ENCODE measurements around the gene EPHA10. TPM values are rescaled to one million over a fixed set of nuclear protein-coding genes. Genes with fewer than 3 reads are reported as not detected.

Gene EPHA10
- total and polyA plus RNA-seq, 7 donors: 0.05 TPM; not detected in 6

- TF ChIP-seq, protein P1, sequence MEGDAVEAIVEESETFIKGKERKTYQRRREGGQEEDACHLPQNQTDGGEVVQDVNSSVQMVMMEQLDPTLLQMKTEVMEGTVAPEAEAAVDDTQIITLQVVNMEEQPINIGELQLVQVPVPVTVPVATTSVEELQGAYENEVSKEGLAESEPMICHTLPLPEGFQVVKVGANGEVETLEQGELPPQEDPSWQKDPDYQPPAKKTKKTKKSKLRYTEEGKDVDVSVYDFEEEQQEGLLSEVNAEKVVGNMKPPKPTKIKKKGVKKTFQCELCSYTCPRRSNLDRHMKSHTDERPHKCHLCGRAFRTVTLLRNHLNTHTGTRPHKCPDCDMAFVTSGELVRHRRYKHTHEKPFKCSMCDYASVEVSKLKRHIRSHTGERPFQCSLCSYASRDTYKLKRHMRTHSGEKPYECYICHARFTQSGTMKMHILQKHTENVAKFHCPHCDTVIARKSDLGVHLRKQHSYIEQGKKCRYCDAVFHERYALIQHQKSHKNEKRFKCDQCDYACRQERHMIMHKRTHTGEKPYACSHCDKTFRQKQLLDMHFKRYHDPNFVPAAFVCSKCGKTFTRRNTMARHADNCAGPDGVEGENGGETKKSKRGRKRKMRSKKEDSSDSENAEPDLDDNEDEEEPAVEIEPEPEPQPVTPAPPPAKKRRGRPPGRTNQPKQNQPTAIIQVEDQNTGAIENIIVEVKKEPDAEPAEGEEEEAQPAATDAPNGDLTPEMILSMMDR (IDR thresholded peaks at IDR 0.05): no peak
- Histone ChIP-seq H3K36me3 (ENCODE audit: insufficient read depth in 1 of 2, low read depth in 1 of 2) (peaks cover 0 to 32% of the 10 kb centered on the region in 2 donors), H3K27ac (peak overlapping the region; percentile 93), H3K9me3 (no peaks in the 10 kb centered on the region), H3K4me3 (no peak overlapping the region), H3K4me1 (peaks cover 19% of the 10 kb centered on the region), H3K27me3 (ENCODE audit: insufficient read depth in 3 of 3, low read length in 2 of 3) (no peaks in the 10 kb centered on the region)
- DNase-seq: no peak
- ATAC-seq: no peak
- WGBS, 3 donors: 25 to 33% (median 27%) methylated on average over 2 of the region's 2 CpGs
- intact Hi-C loops (cut with DNase I): loop anchor here (2.0 to 10.0 kb wide), 4 partner anchors 49 to 215 kb away; partner anchors contain the start of genes CDCA8 (in 2 of the 2), GNL2 (in 1 of the 2) and MTF1 (in 1 of the 2)
Measured at GRCh38 chr1:37809942-37810341, 45.0 kb upstream of the EPHA10 start.

- H3K36me3 ChIP-seq (ENCODE audit: insufficient read depth in 1 of 2, low read depth in 1 of 2): peaks cover 2 to 42% of the 10 kb centered on the region in 2 donors
- peak overlapping the region; percentile 88 for H3K4me3 ChIP-seq
- TF ChIP-seq, protein P1 (IDR thresholded peaks at IDR 0.05): no peak
- peaks cover 19% of the 10 kb centered on the region for H3K4me1 ChIP-seq
- ATAC-seq: peak; percentile 81 to 89 (median 86)
- intact Hi-C loops (cut with DNase I): loop anchor here (2.0 to 10.0 kb wide), 4 partner anchors 50 to 214 kb away; partner anchors contain the start of genes CDCA8 (in 2 of the 2), GNL2 (in 1 of the 2) and MTF1 (in 1 of the 2)
- peak overlapping the region; percentile 93 for H3K27ac ChIP-seq
- 0 to 2% (median 1%) methylated on average over 35 to 54 of the region's 54 CpGs for WGBS, 3 donors
- H3K27me3 ChIP-seq (ENCODE audit: insufficient read depth in 3 of 3, low read length in 2 of 3): no peaks in the 10 kb centered on the region
- H3K9me3 ChIP-seq: no peaks in the 10 kb centered on the region
- DNase-seq: peak; percentile 76 to 87
Measured at GRCh38 chr1:37808369-37809319, 43.7 kb upstream of the EPHA10 start.

GRCh38 chr1:37807555-37808368 is 42.8 kb upstream of the EPHA10 start, which contains the start of the genes C1orf122 and YRDC:
C1orf122 (plus strand) TSS chr1:37807790; CDS start chr1:37808405, 615 bp downstream.
YRDC (minus strand) TSS chr1:37808208; CDS start chr1:37808180, 28 bp downstream.
- Histone ChIP-seq H3K27ac (peak within 1 kb of the TSS; percentile 93), H3K27me3 (ENCODE audit: insufficient read depth in 3 of 3, low read length in 2 of 3) (no peaks in the 10 kb centered on the region), H3K9me3 (no peaks in the 10 kb centered on the region), H3K36me3 (ENCODE audit: insufficient read depth in 1 of 2, low read depth in 1 of 2) (peaks cover 5 to 50% of the 10 kb centered on the region in 2 donors), H3K4me3 (peak within 1 kb of the TSS; percentile 88), H3K4me1 (peaks cover 19% of the 10 kb centered on the region)
- DNase-seq: peak; percentile 95 to 97
- ATAC-seq: peak; percentile 95 to 96 (median 95)
- WGBS, 3 donors: 0% methylated on average over 48 to 95 of the region's 95 CpGs
- intact Hi-C loops (cut with DNase I): loop anchor here (2.0 to 10.0 kb wide), 4 partner anchors 51 to 213 kb away; partner anchors contain the start of genes CDCA8 (in 2 of the 2), GNL2 (in 1 of the 2) and MTF1 (in 1 of the 2)
- TF ChIP-seq, protein P1 (IDR thresholded peaks at IDR 0.05): no peak

- no peak for ATAC-seq
- Histone ChIP-seq H3K4me3 (peak overlapping the region; percentile 88), H3K36me3 (ENCODE audit: insufficient read depth in 1 of 2, low read depth in 1 of 2) (peaks cover 5 to 56% of the 10 kb centered on the region in 2 donors), H3K27ac (peak overlapping the region; percentile 93), H3K9me3 (no peaks in the 10 kb centered on the region), H3K27me3 (ENCODE audit: insufficient read depth in 3 of 3, low read length in 2 of 3) (no peaks in the 10 kb centered on the region), H3K4me1 (peaks cover 19% of the 10 kb centered on the region)
- no peak for DNase-seq
- TF ChIP-seq, protein P1 (IDR thresholded peaks at IDR 0.05): no peak
- intact Hi-C loops (cut with DNase I): loop anchor here (5.0 to 10.0 kb wide), 3 partner anchors 112 to 212 kb away; partner anchors contain the start of genes CDCA8 (in 2 of the 2) and GNL2 (in 1 of the 2)
- WGBS, 3 donors: 7 to 9% (median 8%) methylated on average over 9 of the region's 9 CpGs
Measured at GRCh38 chr1:37807220-37807554, 42.3 kb upstream of the EPHA10 start.

Data from psoas muscle (tissue), 8 donors.